GM21717 (cell line): Measurements from ENCODE around the gene DNAL1.

Experiments used
- ATAC-seq: cut with Tn5 transposase; IDR thresholded peaks from one replicate; pipeline ENCODE4 v1.9.1; 2021; ENCODE audit warnings: mild to moderate bottlenecking, moderate library complexity; ENCODE audit not compliant: unreplicated experiment

The DNAL1 gene

GRCh38 chr14:73722581-73722980, 77.8 kb downstream of the DNAL1 start:
- no peak for ATAC-seq

DNA sequence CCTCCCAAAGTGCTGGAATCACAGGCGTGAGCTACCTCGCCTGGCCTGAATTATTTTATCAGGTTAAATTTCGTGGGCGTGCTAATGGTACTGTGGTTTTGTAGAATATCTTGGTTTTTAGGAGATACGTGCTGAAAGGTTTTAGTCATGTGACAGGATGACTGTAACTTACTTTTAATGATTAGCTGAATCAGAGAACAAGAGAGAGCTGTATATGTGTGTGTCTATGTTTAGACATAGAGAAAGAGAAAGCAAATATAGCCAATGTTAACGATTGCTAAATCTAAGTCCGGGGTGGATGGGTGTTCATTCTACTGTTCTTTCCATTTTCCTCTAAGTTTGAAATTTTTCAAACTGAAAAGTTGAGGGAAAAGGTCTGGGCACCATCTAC, 78.6 kb downstream of the DNAL1 start:
- ATAC-seq: no peak

GRCh38 chr14:73723797-73724661, 79.2 kb downstream of the DNAL1 start:
- no peak for ATAC-seq

DNA sequence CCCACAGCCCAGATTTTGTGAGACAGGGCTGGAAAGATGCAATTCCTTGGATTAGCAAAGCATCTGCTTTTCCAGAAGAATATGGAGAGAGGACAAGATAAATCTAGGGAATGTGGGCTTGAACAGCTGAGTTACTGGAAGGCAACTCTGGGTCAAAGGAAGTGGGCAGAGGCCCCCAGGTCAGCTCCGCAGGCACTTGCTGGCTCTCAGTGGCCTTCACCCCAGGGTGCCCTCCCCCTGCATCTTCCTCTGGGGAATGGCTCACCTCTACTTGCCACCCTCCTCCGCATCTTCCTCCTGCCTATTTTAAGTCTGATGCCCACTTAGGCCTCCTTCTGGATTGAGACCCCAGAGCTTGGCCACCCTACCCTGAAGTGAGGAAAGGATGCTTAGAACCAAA, 79.9 kb downstream of the DNAL1 start:
- ATAC-seq: no peak

DNA sequence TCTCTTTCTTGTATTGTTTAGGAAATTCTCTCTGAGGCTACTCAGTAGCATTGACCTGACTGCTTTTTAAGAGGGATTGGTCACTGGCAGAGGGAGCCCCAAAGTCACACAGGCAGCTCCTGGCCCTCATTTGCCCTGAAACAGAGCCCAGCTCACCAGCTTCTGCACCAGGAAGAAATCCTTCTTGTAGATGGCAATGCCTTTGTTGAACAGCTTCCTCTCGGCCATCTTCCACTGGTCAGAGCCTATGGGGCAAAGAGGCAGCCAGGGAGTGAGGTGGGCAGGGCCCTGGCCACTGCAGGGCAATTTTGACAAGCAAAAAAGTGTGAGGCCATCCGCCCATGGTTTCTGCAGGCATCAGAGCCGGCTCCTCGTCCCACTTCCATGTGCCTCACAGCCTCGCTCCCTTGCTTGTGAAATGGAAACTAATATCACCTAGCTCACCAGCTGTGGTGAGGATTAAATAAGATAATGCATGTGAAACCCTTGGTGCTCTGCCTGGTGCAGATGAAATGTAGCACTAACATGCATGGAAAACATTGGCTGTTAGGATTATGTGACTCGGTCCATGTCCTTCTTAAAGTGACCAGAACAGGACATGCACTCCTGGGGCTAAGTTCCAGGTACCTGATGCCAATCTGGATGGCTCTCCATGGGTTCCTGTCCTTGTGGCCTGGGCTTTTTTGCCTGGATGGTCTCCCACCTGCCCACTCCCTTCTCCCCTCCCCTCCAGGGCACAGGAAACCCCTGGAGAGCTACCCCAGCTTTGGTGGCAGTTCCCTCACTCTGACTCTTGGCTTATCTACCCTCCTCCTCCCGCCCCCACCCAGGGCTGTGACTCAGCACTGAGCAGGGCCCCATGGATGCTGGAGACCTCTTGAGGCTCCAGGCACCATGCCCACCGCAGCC, 80.6 kb downstream of the DNAL1 start:
- no peak for ATAC-seq

DNA sequence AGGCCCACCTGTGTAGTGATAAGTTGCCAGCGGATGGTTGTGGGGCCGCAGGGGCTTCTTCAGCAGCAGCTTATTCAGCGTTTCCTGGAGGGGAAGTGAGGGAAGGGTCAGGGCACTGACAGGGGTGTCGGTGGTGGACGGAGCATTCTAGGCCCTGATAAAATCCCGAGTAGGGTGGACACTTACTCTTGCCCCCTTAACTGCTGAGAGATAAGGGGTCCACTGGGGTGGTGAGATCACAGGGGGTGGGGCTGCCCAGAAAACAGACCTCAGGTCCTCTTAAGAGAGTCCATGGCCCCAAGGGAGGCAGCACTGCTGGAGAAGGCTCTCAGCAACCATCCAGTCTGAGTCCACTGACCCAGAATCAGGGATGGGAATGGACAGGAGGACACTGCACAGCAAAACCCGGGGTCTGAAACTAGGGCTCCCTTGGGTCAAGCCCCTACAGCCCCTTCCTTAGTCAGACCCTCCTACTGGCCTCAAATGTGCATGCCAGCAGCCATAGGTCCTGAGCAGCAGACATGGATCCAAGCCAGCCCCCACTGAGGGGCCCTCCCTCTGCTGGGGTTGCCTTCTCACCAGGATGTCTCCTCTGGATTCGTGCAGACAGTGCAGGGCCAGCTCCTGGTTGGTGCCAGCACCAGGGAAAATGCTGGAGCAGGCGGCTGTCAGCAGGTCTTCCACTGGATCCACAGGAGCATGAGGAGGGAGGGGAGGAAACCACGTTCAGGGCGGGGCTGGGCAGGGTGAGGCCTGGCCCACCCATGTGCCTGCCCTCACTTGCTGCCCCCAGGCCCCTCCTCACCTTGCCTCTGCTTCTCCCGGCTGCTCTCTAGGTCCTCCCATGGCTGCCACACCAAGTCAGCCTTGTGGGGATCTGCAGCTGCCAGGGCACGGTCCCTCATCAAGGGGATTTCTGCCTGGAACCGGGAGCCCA, 81.5 kb downstream of the DNAL1 start:
- ATAC-seq: no peak

DNA sequence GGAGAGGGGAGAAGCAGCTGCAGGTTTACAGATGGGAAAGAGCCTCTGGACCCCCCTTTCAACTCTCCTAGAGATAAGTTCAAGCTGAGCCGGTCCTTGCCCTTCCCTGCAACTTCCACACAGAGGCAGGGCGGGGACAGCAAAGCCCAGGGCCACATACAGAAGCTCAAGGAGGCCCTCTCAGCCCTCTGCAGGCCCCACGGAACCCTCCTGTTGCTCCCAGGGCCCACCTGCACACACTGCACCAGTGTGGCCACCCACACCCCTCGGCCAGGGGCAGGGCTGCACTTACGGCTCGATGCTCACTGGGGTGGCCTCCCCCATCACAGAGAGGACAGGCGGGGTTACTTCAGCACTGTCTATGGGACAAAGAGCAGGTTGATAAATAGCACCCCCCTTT, 82.4 kb downstream of the DNAL1 start:
- ATAC-seq: no peak

- ATAC-seq: no peak
Observed at GRCh38 chr14:73728717-73729330, 84.0 kb downstream of the DNAL1 start.

- no peak for ATAC-seq
Observed at GRCh38 chr14:73729556-73730265, 84.9 kb downstream of the DNAL1 start.

DNA sequence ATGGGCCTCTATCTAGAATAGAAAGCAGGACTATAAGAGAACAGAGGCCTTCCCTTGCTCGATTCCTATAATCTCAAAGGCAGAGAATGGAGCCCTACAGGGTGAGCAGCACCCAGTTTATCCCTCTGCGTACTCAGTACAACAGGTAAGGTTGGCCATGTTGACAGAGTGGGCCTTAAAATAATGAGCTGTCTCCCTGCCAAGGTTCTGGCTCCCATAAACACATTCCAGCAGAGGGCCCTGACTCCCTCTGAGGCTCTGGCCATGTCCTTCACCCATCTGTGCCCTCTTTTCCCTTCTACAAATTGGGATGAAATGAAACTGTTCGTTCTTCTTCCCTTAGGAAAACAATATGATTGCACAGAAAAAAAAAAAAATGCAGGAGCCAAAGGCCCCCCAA, 86.3 kb downstream of the DNAL1 start:
- ATAC-seq: no peak

- ATAC-seq: no peak
Observed at GRCh38 chr14:73732006-73732405, 87.2 kb downstream of the DNAL1 start.

DNA sequence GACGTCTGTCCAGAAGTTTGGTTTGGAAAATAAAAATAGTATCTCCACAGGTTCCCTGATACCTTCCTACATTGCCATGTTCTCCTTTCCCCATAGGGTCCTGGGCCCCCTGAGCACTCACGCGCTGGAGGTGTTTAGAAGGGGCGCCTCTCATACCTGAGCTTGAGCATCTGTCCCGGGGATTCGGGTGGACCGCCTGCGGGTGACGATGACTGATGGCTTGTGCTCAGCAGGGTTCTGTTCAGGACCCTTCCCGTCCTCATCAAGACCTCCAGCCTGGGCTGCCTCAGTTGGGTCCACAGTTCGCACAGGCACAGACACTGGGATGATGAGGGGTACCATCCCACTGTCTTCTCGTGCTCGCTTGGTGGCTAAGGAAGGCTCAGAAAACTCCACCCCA, 92.1 kb downstream of the DNAL1 start:
- no peak for ATAC-seq

DNA sequence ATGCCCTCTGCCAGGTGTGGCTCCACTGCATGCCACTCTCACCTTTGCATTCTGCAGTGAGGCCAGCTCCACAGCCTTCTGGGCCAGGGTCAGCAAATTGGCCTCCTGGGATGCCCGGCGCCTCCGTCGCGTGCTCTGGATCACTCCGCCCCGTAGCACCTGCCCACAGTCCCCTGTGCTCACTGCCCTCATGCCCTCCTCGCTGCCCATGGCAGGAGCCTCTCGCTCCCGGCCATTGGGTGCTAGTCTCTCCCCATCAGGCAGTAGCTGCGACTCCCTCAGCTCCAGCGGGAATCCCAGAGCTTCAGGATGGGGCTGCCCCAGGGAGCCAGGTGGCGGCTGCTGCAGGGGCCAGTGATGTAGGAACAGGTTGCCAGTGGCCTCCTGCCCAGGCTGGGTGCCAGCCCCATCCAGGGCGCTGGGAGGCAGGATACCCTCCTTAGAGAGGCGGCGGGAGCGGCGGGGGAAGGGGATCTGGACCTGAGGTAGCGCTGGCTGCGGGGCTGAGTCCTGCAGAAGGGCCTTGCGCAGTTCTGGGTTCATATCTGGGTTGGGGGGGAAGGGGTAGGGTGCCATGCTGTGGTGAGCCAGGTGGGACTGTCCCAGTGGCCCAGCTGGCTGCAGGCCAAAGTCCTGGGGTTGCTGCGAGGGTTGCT, 93.9 kb downstream of the DNAL1 start:
- no peak for ATAC-seq

DNA sequence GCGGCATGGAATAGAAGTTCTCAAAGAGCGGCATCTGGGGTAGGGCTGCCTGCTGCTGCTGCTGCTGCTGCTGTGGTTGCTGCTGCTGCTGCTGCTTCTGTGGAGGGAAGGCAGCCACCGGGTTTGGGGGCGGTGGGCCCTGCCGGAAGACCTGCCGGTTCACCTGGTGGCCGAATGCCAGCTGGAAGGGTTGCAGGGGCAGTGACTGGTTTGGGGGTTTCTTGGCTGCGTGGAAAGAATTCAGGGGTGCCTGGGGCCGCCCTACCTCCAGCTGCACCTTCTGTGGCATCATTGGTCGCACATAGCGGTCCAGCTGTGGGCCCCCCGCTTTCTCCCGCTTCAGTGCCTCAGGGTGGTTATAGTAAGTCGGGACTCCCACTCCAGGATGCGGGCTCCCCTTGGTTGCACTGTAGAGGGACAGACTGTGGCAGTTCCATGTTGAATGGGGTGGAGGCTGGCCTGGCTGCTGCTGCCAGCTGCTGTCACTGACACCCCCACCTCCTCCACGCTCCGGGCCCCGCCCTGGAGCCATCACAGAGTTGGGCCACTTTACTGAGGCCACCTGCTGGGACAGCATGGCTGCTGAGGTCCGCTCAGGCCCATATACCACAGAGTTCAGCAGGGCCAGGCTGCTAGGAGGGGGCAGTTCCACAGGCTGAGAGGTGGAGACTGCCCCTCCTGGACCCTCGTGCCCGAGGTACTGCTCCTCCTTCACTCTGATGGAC, 94.5 kb downstream of the DNAL1 start:
- ATAC-seq: no peak

DNA sequence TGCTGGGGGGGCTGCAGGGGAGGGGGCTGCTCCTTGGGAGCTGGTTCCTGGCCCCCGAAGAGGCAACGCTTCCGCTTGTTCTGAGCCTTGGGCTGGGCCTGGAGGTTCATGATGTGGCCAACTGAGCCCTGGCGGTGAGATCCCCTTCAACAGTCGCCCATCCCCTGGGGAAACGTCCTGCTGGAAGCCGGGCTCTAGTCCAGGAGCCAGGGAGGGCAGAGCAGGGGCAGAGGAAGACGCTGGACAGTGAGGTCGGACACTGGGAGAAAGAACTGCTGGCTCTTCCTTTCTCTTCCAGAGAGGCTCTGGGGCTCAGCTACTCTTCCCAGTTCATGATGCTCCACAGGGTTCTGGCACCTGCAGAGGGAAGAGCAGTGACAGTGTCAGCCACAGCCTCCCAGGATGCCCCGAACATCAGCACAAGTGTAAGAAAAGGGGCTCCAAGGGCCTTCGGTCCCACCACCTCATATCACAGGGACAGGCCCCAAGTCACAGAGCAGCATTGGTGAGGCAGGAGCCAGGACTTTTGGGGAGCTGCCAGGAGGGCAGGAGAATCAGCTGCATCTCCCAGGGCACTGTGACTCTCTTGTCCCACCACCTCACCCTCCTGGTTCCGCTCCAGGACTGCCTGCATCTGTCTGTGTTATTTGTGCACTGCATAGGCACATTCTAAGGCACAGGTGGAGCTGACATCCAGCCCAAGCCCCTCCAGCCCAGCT, 95.3 kb downstream of the DNAL1 start:
- ATAC-seq: no peak

GRCh38 chr14:73740618-73741326, 96.0 kb downstream of the DNAL1 start:
- no peak for ATAC-seq

GRCh38 chr14:73741386-73741875, 96.6 kb downstream of the DNAL1 start:
- ATAC-seq: peak; percentile 39
